Measurements from ENCODE around the gene TXNDC2. TPM values are rescaled to one million over a fixed set of nuclear protein-coding genes. Genes with fewer than 3 reads are reported as not detected.

Gene TXNDC2
- total and polyA plus RNA-seq, 4 donors: under 0.01 to 0.09 TPM; not detected in 2

GRCh38 chr18:9848170-9848879, 37.4 kb upstream of the TXNDC2 start (continued):
- TF ChIP-seq, protein P1, sequence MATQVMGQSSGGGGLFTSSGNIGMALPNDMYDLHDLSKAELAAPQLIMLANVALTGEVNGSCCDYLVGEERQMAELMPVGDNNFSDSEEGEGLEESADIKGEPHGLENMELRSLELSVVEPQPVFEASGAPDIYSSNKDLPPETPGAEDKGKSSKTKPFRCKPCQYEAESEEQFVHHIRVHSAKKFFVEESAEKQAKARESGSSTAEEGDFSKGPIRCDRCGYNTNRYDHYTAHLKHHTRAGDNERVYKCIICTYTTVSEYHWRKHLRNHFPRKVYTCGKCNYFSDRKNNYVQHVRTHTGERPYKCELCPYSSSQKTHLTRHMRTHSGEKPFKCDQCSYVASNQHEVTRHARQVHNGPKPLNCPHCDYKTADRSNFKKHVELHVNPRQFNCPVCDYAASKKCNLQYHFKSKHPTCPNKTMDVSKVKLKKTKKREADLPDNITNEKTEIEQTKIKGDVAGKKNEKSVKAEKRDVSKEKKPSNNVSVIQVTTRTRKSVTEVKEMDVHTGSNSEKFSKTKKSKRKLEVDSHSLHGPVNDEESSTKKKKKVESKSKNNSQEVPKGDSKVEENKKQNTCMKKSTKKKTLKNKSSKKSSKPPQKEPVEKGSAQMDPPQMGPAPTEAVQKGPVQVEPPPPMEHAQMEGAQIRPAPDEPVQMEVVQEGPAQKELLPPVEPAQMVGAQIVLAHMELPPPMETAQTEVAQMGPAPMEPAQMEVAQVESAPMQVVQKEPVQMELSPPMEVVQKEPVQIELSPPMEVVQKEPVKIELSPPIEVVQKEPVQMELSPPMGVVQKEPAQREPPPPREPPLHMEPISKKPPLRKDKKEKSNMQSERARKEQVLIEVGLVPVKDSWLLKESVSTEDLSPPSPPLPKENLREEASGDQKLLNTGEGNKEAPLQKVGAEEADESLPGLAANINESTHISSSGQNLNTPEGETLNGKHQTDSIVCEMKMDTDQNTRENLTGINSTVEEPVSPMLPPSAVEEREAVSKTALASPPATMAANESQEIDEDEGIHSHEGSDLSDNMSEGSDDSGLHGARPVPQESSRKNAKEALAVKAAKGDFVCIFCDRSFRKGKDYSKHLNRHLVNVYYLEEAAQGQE (IDR thresholded peaks at IDR 0.05): no peak
- TF ChIP-seq, protein P2, sequence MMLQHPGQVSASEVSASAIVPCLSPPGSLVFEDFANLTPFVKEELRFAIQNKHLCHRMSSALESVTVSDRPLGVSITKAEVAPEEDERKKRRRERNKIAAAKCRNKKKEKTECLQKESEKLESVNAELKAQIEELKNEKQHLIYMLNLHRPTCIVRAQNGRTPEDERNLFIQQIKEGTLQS (IDR thresholded peaks at IDR 0.05): no peak
- TF ChIP-seq JUND (IDR thresholded peaks at IDR 0.05) (no peak), YY1 (IDR thresholded peaks at IDR 0.05) (no peak), HNF4G (IDR thresholded peaks at IDR 0.05) (no peak)

- Histone ChIP-seq H3K4me3 (ENCODE audit: low read depth in 1 of 3, low read length in 3 of 3) (no peak overlapping the region), H3K9ac (ENCODE audit: low read depth in 1 of 2, low read length in 2 of 2) (no peak overlapping the region), H3K9me3 (ENCODE audit: control insufficient read depth in 4 of 4, low read length in 3 of 4) (no peaks in the 10 kb centered on the region), H3K4me1 (ENCODE audit: control insufficient read depth in 4 of 4, insufficient read depth in 4 of 4, low read length in 3 of 4) (no peaks in the 10 kb centered on the region), H3K27me3 (ENCODE audit: control insufficient read depth in 4 of 4, insufficient read depth in 4 of 4, low read length in 3 of 4) (no peaks in the 10 kb centered on the region), H3K36me3 (ENCODE audit: control insufficient read depth in 4 of 4, insufficient read depth in 3 of 4, low read depth in 1 of 4, low read length in 3 of 4) (no peaks in the 10 kb centered on the region), H3K27ac (ENCODE audit: low read depth in 1 of 2, low read length in 2 of 2) (peak overlapping the region in 1 of 2 donors; percentile 19)
- DNase-seq (ENCODE audit: low spot score): peak; percentile 56
- TF ChIP-seq FOXA2 (IDR thresholded peaks at IDR 0.05): no peak
- TF ChIP-seq MAX (IDR thresholded peaks at IDR 0.05): no peak
- TF ChIP-seq SP1 (IDR thresholded peaks at IDR 0.05): no peak
- TF ChIP-seq, protein P1 (IDR thresholded peaks at IDR 0.05): no peak
- TF ChIP-seq, protein P3, sequence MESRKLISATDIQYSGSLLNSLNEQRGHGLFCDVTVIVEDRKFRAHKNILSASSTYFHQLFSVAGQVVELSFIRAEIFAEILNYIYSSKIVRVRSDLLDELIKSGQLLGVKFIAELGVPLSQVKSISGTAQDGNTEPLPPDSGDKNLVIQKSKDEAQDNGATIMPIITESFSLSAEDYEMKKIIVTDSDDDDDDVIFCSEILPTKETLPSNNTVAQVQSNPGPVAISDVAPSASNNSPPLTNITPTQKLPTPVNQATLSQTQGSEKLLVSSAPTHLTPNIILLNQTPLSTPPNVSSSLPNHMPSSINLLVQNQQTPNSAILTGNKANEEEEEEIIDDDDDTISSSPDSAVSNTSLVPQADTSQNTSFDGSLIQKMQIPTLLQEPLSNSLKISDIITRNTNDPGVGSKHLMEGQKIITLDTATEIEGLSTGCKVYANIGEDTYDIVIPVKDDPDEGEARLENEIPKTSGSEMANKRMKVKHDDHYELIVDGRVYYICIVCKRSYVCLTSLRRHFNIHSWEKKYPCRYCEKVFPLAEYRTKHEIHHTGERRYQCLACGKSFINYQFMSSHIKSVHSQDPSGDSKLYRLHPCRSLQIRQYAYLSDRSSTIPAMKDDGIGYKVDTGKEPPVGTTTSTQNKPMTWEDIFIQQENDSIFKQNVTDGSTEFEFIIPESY (IDR thresholded peaks at IDR 0.05): no peak
- TF ChIP-seq, protein P2 (IDR thresholded peaks at IDR 0.05): no peak
- TF ChIP-seq NR2F2 (IDR thresholded peaks at IDR 0.05): no peak
- no peak for TF ChIP-seq JUND (IDR thresholded peaks at IDR 0.05)
- TF ChIP-seq, protein P4, sequence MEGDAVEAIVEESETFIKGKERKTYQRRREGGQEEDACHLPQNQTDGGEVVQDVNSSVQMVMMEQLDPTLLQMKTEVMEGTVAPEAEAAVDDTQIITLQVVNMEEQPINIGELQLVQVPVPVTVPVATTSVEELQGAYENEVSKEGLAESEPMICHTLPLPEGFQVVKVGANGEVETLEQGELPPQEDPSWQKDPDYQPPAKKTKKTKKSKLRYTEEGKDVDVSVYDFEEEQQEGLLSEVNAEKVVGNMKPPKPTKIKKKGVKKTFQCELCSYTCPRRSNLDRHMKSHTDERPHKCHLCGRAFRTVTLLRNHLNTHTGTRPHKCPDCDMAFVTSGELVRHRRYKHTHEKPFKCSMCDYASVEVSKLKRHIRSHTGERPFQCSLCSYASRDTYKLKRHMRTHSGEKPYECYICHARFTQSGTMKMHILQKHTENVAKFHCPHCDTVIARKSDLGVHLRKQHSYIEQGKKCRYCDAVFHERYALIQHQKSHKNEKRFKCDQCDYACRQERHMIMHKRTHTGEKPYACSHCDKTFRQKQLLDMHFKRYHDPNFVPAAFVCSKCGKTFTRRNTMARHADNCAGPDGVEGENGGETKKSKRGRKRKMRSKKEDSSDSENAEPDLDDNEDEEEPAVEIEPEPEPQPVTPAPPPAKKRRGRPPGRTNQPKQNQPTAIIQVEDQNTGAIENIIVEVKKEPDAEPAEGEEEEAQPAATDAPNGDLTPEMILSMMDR (IDR thresholded peaks at IDR 0.05; ENCODE audit: low read depth, low read length, missing input control): no peak
- no peak for TF ChIP-seq YY1 (IDR thresholded peaks at IDR 0.05)
- no peak for TF ChIP-seq FOXA1 (IDR thresholded peaks at IDR 0.05)
- no peak for TF ChIP-seq HNF4A (conservative IDR thresholded peaks at IDR 0.05)
- WGBS: 74% methylated on average over 18 of the region's 18 CpGs
Observed at GRCh38 chr18:9849407-9850283, 36.1 kb upstream of the TXNDC2 start.

Measured in liver (tissue), 9 donors.